ENCODE results near the gene CCNJ. TPM values are rescaled to one million over a fixed set of nuclear protein-coding genes. Genes with fewer than 3 reads are reported as not detected.

CCNJ gene
- total and polyA plus RNA-seq, 12 donors, result 3.4 to 10.7 (median 5.7) TPM

DNA sequence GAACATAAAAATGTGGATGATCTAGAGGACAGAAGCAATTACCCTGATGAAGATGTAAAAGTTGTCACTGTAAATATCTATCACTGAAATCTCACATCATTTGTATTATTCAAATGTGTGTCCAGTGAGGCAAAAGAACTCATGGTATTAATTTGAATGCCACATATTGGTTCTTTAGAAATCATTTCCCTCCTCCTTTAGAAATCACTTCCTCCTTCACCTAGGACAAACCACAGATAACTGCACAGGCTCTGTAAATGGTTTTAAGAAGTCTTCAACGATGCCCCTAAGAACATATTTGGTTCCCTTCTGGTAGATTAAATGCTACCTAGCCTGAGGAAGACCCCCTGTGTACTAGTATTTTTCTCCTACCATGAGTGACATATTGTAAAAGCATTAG lies 53.6 kb downstream of the CCNJ start:
- intact Hi-C loops (cut with DNase I), result no loop called here
- Histone ChIP-seq H3K4me3 (no peak overlapping the region), H3K36me3 (replicated peaks in 1 of 2) (no peaks in the 10 kb centered on the region), H3K4me1 (replicated peaks in 1 of 2) (no peaks in the 10 kb centered on the region), H3K27me3 (peaks cover 55% of the 10 kb centered on the region), H3K27ac (no peak overlapping the region), H3K9me3 (replicated peaks in 1 of 3) (no peaks in the 10 kb centered on the region)
- 52 to 76% (median 60%) methylated on average over 1 of the region's 1 CpG for WGBS, 4 donors
- TF ChIP-seq POLR2A (IDR thresholded peaks at IDR 0.05), result no peak
- TF ChIP-seq, protein P1, sequence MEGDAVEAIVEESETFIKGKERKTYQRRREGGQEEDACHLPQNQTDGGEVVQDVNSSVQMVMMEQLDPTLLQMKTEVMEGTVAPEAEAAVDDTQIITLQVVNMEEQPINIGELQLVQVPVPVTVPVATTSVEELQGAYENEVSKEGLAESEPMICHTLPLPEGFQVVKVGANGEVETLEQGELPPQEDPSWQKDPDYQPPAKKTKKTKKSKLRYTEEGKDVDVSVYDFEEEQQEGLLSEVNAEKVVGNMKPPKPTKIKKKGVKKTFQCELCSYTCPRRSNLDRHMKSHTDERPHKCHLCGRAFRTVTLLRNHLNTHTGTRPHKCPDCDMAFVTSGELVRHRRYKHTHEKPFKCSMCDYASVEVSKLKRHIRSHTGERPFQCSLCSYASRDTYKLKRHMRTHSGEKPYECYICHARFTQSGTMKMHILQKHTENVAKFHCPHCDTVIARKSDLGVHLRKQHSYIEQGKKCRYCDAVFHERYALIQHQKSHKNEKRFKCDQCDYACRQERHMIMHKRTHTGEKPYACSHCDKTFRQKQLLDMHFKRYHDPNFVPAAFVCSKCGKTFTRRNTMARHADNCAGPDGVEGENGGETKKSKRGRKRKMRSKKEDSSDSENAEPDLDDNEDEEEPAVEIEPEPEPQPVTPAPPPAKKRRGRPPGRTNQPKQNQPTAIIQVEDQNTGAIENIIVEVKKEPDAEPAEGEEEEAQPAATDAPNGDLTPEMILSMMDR (IDR thresholded peaks at IDR 0.05), result no peak
- no peak for DNase-seq

DNA sequence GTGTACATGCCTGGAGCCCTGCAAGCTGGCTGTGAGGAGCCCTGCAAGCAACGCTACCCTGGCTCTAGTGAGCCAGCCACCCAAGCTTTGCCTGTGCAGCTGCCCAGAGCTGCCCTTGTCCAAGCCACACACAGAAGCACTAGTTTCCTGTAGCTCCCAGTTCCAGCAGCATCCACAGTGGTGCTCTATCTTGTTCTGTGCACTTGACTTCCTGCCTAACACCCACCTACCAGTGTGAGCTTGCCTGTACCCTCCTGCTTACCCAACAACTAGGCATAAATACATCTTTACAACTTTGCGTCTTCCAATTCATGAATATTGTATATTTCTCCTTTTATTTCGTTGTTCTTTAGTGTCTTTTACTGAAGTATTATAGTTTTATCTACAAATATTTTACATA lies 54.5 kb downstream of the CCNJ start:
- 69 to 83% (median 72%) methylated on average over 3 of the region's 3 CpGs for WGBS, 4 donors
- Histone ChIP-seq H3K27ac (no peak overlapping the region), H3K4me3 (no peak overlapping the region), H3K9me3 (replicated peaks in 1 of 3) (no peaks in the 10 kb centered on the region), H3K36me3 (replicated peaks in 1 of 2) (no peaks in the 10 kb centered on the region), H3K27me3 (peaks cover 54% of the 10 kb centered on the region), H3K4me1 (replicated peaks in 1 of 2) (no peaks in the 10 kb centered on the region)
- intact Hi-C loops (cut with DNase I), result no loop called here
- no peak for DNase-seq
- TF ChIP-seq, protein P1 (IDR thresholded peaks at IDR 0.05), result no peak
- no peak for TF ChIP-seq POLR2A (IDR thresholded peaks at IDR 0.05)

GRCh38 chr10:96107623-96108038 lies 64.2 kb downstream of the CCNJ start:
- Histone ChIP-seq H3K4me1 (replicated peaks in 1 of 2) (no peaks in the 10 kb centered on the region), H3K36me3 (replicated peaks in 1 of 2) (no peaks in the 10 kb centered on the region), H3K4me3 (no peak overlapping the region), H3K9me3 (replicated peaks in 1 of 3) (peaks cover 0 to 7% (median 4%) of the 10 kb centered on the region in 3 donors), H3K27me3 (peaks cover 45% of the 10 kb centered on the region), H3K27ac (no peak overlapping the region)
- WGBS, 4 donors, result 47 to 50% (median 48%) methylated on average over 3 of the region's 3 CpGs
- no peak for DNase-seq
- intact Hi-C loops (cut with DNase I), result no loop called here
- TF ChIP-seq, protein P1 (IDR thresholded peaks at IDR 0.05), result no peak
- TF ChIP-seq POLR2A (IDR thresholded peaks at IDR 0.05), result no peak

Small RNA genes lying within 50 kb of the gene (microRNA-seq; reads per million reads assigned to microRNA genes)
- gene MIR3157, result 16.1 to 31.3 (median 24.0) reads per million in 3 donors

Small RNA genes lying within 50 kb of the gene (small RNA-seq; reads per million reads assigned to genes)
- gene MIR3157, result 0 to 0.08 reads per million in 2 donors

Other genes starting within 250 kb of the CCNJ start
- 1 to 10 TPM in 4 of 9 donors, under 1 TPM in 4, not detected in 1; 0.66 to 3.4 (median 1.2) TPM for gene CC2D2B, start 135.6 kb upstream of the CCNJ start, total RNA-seq
- gene CC2D2B, start 135.6 kb upstream of the CCNJ start, polyA plus RNA-seq, result 1 to 10 TPM in 1 of 3 donors, under 1 TPM in 2; 0.29 to 1.5 (median 0.81) TPM
- gene ZNF518A, start 86.7 kb downstream of the CCNJ start, total RNA-seq, result 10 to 100 TPM in 7 of 9 donors, 1 to 10 TPM in 2; 6.3 to 56.0 (median 17.8) TPM
- 10 to 100 TPM in 2 of 3 donors, 1 to 10 TPM in 1; 7.8 to 12.1 (median 11.6) TPM for gene ZNF518A, start 86.7 kb downstream of the CCNJ start, polyA plus RNA-seq
- 1 to 10 TPM in 8 of 9 donors, under 1 TPM in 1; 0.72 to 8.5 (median 4.0) TPM for gene BLNK, start 228.0 kb downstream of the CCNJ start, total RNA-seq
- 1 to 10 TPM; 1.9 to 4.2 (median 2.6) TPM for gene BLNK, start 228.0 kb downstream of the CCNJ start, polyA plus RNA-seq

All from adrenal gland (tissue), 12 donors.